DOHH2 (cell line): ENCODE data around the gene TBX4.

Source experiments
- EZH2phosphoT487 ChIP-seq: fragments of 200-600 bp; sonication (generic); IDR thresholded peaks from 2 replicates; pipeline ENCODE4 v1.6.1; 2017; ENCODE audit warnings: borderline replicate concordance, mild to moderate bottlenecking, antibody characterized with exemption, low read length, moderate library complexity, mixed read lengths
- TF ChIP-seq, protein P1 (sequence below): fragments of 200-600 bp; sonication (generic); IDR thresholded peaks from one replicate; pipeline ENCODE4 v1.5.1; 2014; ENCODE audit warnings: antibody characterized with exemption, mild to moderate bottlenecking, low read depth, low read length; ENCODE audit not compliant: poor library complexity, severe bottlenecking

DNA sequence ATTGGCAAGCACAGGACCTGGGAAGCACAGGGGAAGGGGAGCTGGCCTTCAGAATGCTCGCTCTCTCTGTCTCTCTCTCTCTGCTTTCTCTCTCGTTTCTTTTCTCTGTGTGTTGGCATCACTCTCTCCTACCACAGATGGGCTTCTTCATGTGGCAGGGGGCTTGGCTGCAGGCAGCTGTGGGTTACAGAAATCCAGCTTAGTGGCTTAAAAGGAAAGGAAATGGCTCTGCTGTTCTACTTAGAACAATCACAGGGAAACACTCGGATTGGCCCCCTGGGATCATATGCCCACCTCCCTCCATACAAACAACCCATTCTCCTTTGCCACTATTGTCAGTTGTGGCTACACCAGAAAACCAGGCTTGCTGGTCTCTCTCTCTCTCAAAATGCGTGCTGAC, 32.2 kb upstream of the TBX4 start:
- TF ChIP-seq, protein P1, sequence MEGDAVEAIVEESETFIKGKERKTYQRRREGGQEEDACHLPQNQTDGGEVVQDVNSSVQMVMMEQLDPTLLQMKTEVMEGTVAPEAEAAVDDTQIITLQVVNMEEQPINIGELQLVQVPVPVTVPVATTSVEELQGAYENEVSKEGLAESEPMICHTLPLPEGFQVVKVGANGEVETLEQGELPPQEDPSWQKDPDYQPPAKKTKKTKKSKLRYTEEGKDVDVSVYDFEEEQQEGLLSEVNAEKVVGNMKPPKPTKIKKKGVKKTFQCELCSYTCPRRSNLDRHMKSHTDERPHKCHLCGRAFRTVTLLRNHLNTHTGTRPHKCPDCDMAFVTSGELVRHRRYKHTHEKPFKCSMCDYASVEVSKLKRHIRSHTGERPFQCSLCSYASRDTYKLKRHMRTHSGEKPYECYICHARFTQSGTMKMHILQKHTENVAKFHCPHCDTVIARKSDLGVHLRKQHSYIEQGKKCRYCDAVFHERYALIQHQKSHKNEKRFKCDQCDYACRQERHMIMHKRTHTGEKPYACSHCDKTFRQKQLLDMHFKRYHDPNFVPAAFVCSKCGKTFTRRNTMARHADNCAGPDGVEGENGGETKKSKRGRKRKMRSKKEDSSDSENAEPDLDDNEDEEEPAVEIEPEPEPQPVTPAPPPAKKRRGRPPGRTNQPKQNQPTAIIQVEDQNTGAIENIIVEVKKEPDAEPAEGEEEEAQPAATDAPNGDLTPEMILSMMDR: no peak
- no peak for TF ChIP-seq EZH2phosphoT487
